ENCODE measurements around the gene SCAMP5.

SCAMP5 gene

GRCh38 chr15:75064846-75065245 lies 69.5 kb downstream of the SCAMP5 start:
- Histone ChIP-seq H3K36me3 (ENCODE audit: insufficient read depth, low read length) (no peaks in the 10 kb centered on the region), H3K9me3 (ENCODE audit: low read length) (no peaks in the 10 kb centered on the region), H3K27me3 (ENCODE audit: insufficient read depth, low read length) (no peaks in the 10 kb centered on the region), H3K4me3 (ENCODE audit: low read length) (no peak overlapping the region), H3K4me1 (ENCODE audit: insufficient read depth, low read length) (peaks cover 23% of the 10 kb centered on the region), H2AFZ (ENCODE audit: low read depth, low read length) (no peak overlapping the region)

- Histone ChIP-seq H3K27me3 (ENCODE audit: insufficient read depth, low read length) (no peaks in the 10 kb centered on the region), H2AFZ (ENCODE audit: low read depth, low read length) (no peak overlapping the region), H3K4me3 (ENCODE audit: low read length) (no peak overlapping the region), H3K4me1 (ENCODE audit: insufficient read depth, low read length) (peaks cover 23% of the 10 kb centered on the region), H3K36me3 (ENCODE audit: insufficient read depth, low read length) (no peaks in the 10 kb centered on the region), H3K9me3 (ENCODE audit: low read length) (no peaks in the 10 kb centered on the region)
Observed at GRCh38 chr15:75065467-75065850, 70.1 kb downstream of the SCAMP5 start.

DNA sequence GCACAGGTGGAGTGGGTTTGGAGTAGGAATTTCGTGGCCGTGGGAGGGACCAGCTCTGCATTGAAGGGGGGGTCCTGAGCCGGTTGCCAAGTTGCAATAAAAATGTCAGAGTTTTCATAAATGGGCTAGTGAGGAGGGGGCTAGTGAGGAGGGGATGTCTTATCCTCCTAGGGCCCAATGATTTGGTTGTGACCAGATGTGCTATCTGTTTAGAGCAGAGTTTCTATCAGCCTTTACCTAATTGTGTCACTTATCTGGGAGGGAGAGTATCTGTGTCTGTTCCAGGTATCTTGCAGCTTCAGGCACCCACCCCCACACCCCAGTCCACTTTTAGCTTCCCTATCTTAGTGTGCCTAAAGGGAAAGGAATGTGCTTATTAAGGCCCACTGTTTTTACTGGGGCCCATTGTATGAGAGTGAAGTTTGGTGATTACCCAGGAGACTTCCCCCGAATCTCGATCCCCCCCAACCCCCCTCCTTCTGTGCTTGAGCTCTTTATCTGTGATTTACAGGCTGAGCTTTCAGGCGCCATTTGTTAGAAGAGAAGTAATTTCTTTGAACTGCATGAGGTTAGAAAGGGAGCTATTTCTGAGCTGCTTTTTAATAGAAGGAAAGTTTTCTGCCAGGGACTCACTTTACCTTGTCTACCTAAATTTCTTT lies 70.6 kb downstream of the SCAMP5 start:
- H2AFZ ChIP-seq (ENCODE audit: low read depth, low read length), result no peak overlapping the region
- H3K36me3 ChIP-seq (ENCODE audit: insufficient read depth, low read length), result no peaks in the 10 kb centered on the region
- H3K9me3 ChIP-seq (ENCODE audit: low read length), result no peaks in the 10 kb centered on the region
- no peaks in the 10 kb centered on the region for H3K27me3 ChIP-seq (ENCODE audit: insufficient read depth, low read length)
- H3K4me3 ChIP-seq (ENCODE audit: low read length), result no peak overlapping the region
- peaks cover 23% of the 10 kb centered on the region for H3K4me1 ChIP-seq (ENCODE audit: insufficient read depth, low read length)

DNA sequence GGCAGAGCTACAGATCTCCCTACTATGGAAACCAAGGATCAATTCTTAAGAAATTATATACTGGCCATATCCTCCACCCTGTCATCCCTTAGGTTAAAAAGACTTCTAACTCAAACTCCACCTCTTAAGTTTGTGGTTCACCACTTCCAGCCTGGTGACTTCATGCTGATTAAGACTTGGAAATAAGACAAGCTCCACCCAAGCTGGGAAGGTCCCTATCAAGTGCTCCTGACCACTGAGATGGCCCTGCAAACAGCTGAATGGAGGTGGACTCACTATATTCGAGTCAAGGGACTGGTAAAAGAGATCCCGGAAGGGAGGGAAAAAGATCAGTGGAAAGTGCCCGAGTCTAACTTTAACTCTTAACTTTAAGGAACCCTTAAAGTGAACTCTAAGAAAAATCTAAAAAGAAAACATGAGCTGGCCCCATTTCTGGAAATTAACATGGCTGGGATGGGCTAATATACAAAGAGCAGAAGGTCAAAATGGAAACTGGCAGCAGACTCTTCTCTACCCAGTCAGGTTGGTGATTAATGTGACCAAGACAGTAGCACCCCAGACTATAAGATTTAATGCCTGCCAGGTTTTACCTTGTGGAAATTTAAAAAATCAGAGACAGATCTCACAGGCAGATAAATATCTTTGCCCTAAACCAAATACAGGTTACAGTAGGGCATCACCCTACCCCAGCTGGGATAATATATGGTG lies 71.9 kb downstream of the SCAMP5 start:
- H2AFZ ChIP-seq (ENCODE audit: low read depth, low read length), result no peak overlapping the region
- H3K9me3 ChIP-seq (ENCODE audit: low read length), result no peaks in the 10 kb centered on the region
- H3K4me3 ChIP-seq (ENCODE audit: low read length), result no peak overlapping the region
- H3K27me3 ChIP-seq (ENCODE audit: insufficient read depth, low read length), result no peaks in the 10 kb centered on the region
- peaks cover 23% of the 10 kb centered on the region for H3K4me1 ChIP-seq (ENCODE audit: insufficient read depth, low read length)
- no peaks in the 10 kb centered on the region for H3K36me3 ChIP-seq (ENCODE audit: insufficient read depth, low read length)

DNA sequence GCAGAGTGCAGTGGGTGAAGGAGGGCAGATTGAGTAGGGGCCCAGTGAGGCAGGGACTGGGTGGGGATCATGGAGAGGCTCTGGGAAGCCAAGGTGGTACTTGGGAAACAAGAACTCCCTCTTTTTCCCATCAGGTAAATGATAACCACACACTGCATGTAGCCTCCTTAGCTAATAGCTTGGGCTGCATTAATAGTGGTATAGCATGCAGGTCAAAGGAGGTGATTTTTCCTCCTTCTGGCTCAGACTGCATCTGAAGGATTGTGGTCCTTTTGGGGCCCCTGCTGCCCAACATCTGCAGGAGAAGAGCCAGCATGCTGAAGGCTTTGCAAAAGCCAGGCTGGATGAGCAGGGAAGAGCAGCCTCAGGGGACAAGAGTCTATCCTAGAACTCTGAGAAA lies 73.4 kb downstream of the SCAMP5 start:
- Histone ChIP-seq H3K36me3 (ENCODE audit: insufficient read depth, low read length) (no peaks in the 10 kb centered on the region), H3K4me1 (ENCODE audit: insufficient read depth, low read length) (peaks cover 23% of the 10 kb centered on the region), H3K27me3 (ENCODE audit: insufficient read depth, low read length) (no peaks in the 10 kb centered on the region), H3K9me3 (ENCODE audit: low read length) (no peaks in the 10 kb centered on the region), H3K4me3 (ENCODE audit: low read length) (no peak overlapping the region), H2AFZ (ENCODE audit: low read depth, low read length) (no peak overlapping the region)

DNA sequence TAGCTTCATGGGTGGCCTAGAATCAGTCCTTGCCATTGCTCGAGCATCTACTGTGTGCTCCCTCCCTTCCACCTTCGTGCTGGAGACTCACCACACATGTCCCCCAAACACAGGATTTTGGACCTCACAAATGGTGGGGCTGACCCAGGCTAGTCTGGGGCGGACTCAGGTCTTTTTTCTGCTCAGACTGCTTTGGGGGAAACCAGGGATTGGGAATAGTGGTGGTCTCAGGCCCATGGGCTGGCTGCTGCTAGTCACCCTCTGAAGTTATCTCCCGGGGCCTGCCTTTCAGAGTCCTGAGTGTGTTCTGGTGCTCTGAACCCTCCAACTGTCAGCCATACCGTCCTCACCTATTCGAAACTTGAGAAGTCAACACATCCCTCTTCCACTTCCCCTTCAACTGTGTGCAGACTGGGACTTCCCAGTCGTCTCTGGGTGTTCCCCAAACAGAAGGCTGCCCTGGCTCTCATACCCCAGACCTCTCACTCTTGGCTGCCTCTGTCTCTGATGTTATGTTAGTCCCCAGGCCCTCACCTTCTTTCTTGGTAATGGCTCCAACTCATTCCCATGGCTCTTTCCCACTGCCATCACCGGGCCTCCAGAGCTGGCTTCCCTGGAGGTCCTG lies 74.0 kb downstream of the SCAMP5 start:
- Histone ChIP-seq H3K9me3 (ENCODE audit: low read length) (no peaks in the 10 kb centered on the region), H3K27me3 (ENCODE audit: insufficient read depth, low read length) (no peaks in the 10 kb centered on the region), H2AFZ (ENCODE audit: low read depth, low read length) (no peak overlapping the region), H3K36me3 (ENCODE audit: insufficient read depth, low read length) (no peaks in the 10 kb centered on the region), H3K4me3 (ENCODE audit: low read length) (no peak overlapping the region), H3K4me1 (ENCODE audit: insufficient read depth, low read length) (peaks cover 23% of the 10 kb centered on the region)

DNA sequence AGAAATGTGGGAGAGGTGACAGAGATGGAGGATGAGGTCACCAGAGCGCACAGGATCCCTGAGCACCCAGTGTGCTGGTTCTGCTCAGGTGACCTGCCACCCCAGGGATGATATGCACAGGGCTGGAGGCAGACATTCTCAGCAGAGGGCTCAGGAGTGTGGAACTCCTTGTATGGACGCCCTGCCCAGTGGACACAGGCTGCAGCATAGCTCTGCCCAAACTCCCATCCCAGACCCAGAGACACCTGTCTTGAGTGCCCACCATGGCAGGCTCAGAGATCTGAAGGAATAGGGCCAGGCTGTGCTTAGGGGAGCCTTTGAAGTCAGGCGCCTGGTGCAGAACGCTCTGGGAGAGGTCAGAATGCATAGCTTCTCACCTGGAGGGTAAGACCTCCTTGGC lies 75.3 kb downstream of the SCAMP5 start:
- Histone ChIP-seq H3K36me3 (ENCODE audit: insufficient read depth, low read length) (no peaks in the 10 kb centered on the region), H3K4me1 (ENCODE audit: insufficient read depth, low read length) (peaks cover 10% of the 10 kb centered on the region), H3K4me3 (ENCODE audit: low read length) (no peak overlapping the region), H3K27me3 (ENCODE audit: insufficient read depth, low read length) (no peaks in the 10 kb centered on the region), H3K9me3 (ENCODE audit: low read length) (no peaks in the 10 kb centered on the region), H2AFZ (ENCODE audit: low read depth, low read length) (no peak overlapping the region)

All from neuron (in vitro differentiated cells).